HEK293T (cell line): ENCODE measurements around the gene AQP10.

Source experiments
- BHLHE40 ChIP-seq: fragments of 450-650 bp; IDR thresholded peaks from 2 replicates; pipeline ENCODE4 v1.6.1; 2016; ENCODE audit warnings: mild to moderate bottlenecking, moderate library complexity, borderline replicate concordance
- FOXA1 ChIP-seq: fragments of 450-650 bp; IDR thresholded peaks from 2 replicates; pipeline ENCODE4 v1.6.1; 2016; ENCODE audit warnings: mild to moderate bottlenecking
- FOXK2 ChIP-seq: fragments of 450-650 bp; IDR thresholded peaks from 2 replicates; pipeline ENCODE4 v1.6.1; 2016; ENCODE audit warnings: mild to moderate bottlenecking
- FOXM1 ChIP-seq: fragments of 450-650 bp; IDR thresholded peaks from 2 replicates; pipeline ENCODE4 v1.6.1; 2017; ENCODE audit warnings: mild to moderate bottlenecking, borderline replicate concordance
- HDGF ChIP-seq: fragments of 450-650 bp; IDR thresholded peaks from 2 replicates; pipeline ENCODE4 v1.6.1; 2017; ENCODE audit warnings: antibody characterized with exemption, borderline replicate concordance
- NFRKB ChIP-seq: fragments of 450-650 bp; IDR thresholded peaks from 2 replicates; pipeline ENCODE4 v1.6.1; 2016; ENCODE audit warnings: mild to moderate bottlenecking, moderate library complexity
- SP1 ChIP-seq: fragments of 450-650 bp; IDR thresholded peaks from 2 replicates; pipeline ENCODE4 v1.6.1; 2017
- TARDBP ChIP-seq: fragments of 450-650 bp; IDR thresholded peaks from 2 replicates; pipeline ENCODE4 v1.6.1; 2016
- ZNF384 ChIP-seq: fragments of 450-650 bp; IDR thresholded peaks from 2 replicates; pipeline ENCODE4 v1.6.1; 2016
- TF ChIP-seq, protein P1 (sequence below): fragments of 450-650 bp; IDR thresholded peaks from 2 replicates; pipeline ENCODE4 v1.6.1; 2016

DNA sequence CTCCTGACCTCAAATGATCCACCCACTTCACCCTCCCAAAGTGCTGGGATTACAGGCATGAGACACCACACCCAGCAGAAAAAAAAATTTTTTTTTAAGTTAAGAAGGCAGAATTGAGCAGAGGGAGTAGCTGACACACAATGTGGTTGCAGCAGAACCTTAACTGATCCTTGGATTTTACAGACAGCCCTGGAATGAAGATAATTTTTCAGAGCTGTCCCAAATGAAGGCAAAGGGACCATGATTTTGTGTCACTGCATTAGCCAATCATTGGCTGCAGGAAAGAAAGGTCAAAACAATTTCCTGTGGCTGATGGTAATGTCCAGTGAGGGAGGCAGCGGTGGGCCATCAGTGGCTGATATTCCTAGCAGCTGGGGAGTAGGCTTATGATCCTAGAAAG is 19.3 kb upstream of the AQP10 start:
- TF ChIP-seq HDGF (no peak), FOXM1 (no peak), FOXA1 (no peak), BHLHE40 (no peak), SP1 (no peak), ZNF384 (no peak), NFRKB (no peak), FOXK2 (no peak), TARDBP (no peak)
- TF ChIP-seq, protein P1, sequence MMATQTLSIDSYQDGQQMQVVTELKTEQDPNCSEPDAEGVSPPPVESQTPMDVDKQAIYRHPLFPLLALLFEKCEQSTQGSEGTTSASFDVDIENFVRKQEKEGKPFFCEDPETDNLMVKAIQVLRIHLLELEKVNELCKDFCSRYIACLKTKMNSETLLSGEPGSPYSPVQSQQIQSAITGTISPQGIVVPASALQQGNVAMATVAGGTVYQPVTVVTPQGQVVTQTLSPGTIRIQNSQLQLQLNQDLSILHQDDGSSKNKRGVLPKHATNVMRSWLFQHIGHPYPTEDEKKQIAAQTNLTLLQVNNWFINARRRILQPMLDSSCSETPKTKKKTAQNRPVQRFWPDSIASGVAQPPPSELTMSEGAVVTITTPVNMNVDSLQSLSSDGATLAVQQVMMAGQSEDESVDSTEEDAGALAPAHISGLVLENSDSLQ = no peak
